ENCODE results near the gene TEKT1. TPM values are rescaled to one million over a fixed set of nuclear protein-coding genes. Genes with fewer than 3 reads are reported as not detected.

Gene TEKT1
- polyA plus RNA-seq, 2 of the 4 experiments (the other 2 are of a cell fraction) = not detected

GRCh38 chr17:6857904-6858303, 26.4 kb upstream of the TEKT1 start (continued):
- no peak for TF ChIP-seq E2F6 (IDR thresholded peaks at IDR 0.05; ENCODE audit: borderline replicate concordance, low read depth)
- TF ChIP-seq CBX8 (IDR thresholded peaks at IDR 0.05) = no peak
- TF ChIP-seq, protein P1, sequence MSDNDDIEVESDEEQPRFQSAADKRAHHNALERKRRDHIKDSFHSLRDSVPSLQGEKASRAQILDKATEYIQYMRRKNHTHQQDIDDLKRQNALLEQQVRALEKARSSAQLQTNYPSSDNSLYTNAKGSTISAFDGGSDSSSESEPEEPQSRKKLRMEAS (IDR thresholded peaks at IDR 0.05) = no peak
- no peak for TF ChIP-seq EHF (CRISPR knock-in tag; IDR thresholded peaks at IDR 0.05)
- no peak for TF ChIP-seq KDM5A (IDR thresholded peaks at IDR 0.05)
- TF ChIP-seq BHLHE40 (IDR thresholded peaks at IDR 0.05; ENCODE audit: low read depth, low read length) = no peak
- TF ChIP-seq CHD4 (IDR thresholded peaks at IDR 0.05; ENCODE audit: borderline replicate concordance) = no peak
- no peak for TF ChIP-seq CEBPB (IDR thresholded peaks at IDR 0.05)
- TF ChIP-seq RFX5 (IDR thresholded peaks at IDR 0.05) = no peak
- TF ChIP-seq ZC3H11A (IDR thresholded peaks at IDR 0.05) = no peak

DNA sequence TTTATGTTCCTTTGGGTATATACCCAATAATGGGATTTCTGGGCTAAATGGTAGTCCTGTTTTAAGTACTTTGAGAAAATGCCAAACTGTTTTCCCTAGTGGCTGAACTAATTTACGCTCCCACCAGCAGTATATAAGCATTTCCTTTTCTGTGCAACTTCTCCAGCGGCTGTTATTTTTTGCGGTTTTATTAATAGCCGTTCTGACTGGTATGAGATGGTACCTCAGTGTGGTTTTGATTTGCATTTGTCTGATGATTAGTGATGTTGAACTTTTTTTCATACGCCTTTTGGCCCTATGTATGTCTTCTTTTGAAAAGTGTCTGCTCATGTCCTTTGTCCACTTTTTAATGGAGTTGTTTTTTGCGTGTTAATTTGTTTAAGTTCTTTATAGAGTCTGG, 25.8 kb upstream of the TEKT1 start:
- TF ChIP-seq CBX2 (IDR thresholded peaks at IDR 0.05; ENCODE audit: borderline replicate concordance, low read depth) (no peak), EHF (CRISPR knock-in tag; IDR thresholded peaks at IDR 0.05) (no peak), ZSCAN20 (CRISPR knock-in tag; IDR thresholded peaks at IDR 0.05) (no peak), ZNF302 (CRISPR knock-in tag; IDR thresholded peaks at IDR 0.05) (no peak), NFE2L2 (conservative IDR thresholded peaks at IDR 0.05; ENCODE audit: low read length) (no peak), RFX5 (IDR thresholded peaks at IDR 0.05) (no peak), EP300 (IDR thresholded peaks at IDR 0.05) (no peak), ZFP36 (IDR thresholded peaks at IDR 0.05; ENCODE audit: borderline replicate concordance, partially characterized antibody) (no peak), HEYL (CRISPR knock-in tag; IDR thresholded peaks at IDR 0.05) (no peak), KDM5A (IDR thresholded peaks at IDR 0.05) (no peak)
- TF ChIP-seq, protein P1 (IDR thresholded peaks at IDR 0.05) = no peak
- TF ChIP-seq, protein P2, sequence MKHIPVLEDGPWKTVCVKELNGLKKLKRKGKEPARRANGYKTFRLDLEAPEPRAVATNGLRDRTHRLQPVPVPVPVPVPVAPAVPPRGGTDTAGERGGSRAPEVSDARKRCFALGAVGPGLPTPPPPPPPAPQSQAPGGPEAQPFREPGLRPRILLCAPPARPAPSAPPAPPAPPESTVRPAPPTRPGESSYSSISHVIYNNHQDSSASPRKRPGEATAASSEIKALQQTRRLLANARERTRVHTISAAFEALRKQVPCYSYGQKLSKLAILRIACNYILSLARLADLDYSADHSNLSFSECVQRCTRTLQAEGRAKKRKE (CRISPR knock-in tag; IDR thresholded peaks at IDR 0.05; ENCODE audit: low read depth) = no peak
- ATAC-seq = no peak
- FAIRE-seq = no peak
- ChIA-PET CTCF (no interaction called here), POLR2A (no interaction called here)
- no peak overlapping the region for H3K4me3 ChIP-seq
- no peak for DNase-seq (ENCODE audit: low read depth in 1 of 2, low spot score in 1 of 2)
- WGBS (ENCODE audit: missing lambda C conversion rate) = 90% methylated on average over 6 of the region's 6 CpGs
- no peak overlapping the region for H3K4me2 ChIP-seq
- peaks cover 4% of the 10 kb centered on the region; the same call in 2 of the 3 replicates for H3K4me1 ChIP-seq
- no peak overlapping the region for H3K27ac ChIP-seq
- peaks cover 3% of the 10 kb centered on the region; the same call in 1 of the 3 replicates for H3K9me3 ChIP-seq

DNA sequence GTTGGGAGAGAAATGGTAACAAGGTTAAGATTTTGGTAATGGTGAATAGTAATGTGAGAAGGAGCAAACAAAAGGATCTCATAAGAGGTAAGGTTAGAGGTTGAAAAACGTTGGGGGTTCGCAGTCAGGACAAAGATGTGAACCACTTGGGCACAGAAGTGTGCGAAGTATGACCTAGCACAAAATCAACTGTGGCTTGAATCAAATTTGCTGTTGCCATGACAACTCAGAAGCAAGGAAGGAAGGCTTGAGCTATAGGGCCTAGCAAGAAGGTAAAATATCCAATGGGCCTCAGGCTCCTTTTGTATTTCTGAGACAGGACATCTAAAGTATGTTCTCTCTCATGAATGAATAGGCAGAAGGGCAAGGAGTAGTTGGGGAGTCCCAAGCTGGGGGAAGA, 24.5 kb upstream of the TEKT1 start:
- H3K4me2 ChIP-seq = no peak overlapping the region
- ChIA-PET POLR2A (no interaction called here), CTCF (interaction anchor here (0.7 to 1.9 kb wide), 9 partner anchors 9 to 166 kb away, joined by 3 to 20 read pairs (median 5); no protein-coding TSS in a partner anchor)
- DNase-seq (ENCODE audit: low read depth in 1 of 2, low spot score in 1 of 2) = no peak
- peaks cover 3% of the 10 kb centered on the region; the same call in 1 of the 3 replicates for H3K9me3 ChIP-seq
- 72% methylated on average over 3 of the region's 3 CpGs for WGBS (ENCODE audit: missing lambda C conversion rate)
- no peaks in the 10 kb centered on the region; the same call in 1 of the 3 replicates for H3K4me1 ChIP-seq
- no peak overlapping the region for H3K4me3 ChIP-seq
- FAIRE-seq = no peak
- TF ChIP-seq FOSB (CRISPR knock-in tag; IDR thresholded peaks at IDR 0.05) (no peak), USF2 (IDR thresholded peaks at IDR 0.05) (no peak), CTCF (IDR thresholded peaks at IDR 0.05) (no peak), BCL3 (IDR thresholded peaks at IDR 0.05) (no peak), EP300 (IDR thresholded peaks at IDR 0.05) (no peak), TFCP2L1 (CRISPR knock-in tag; IDR thresholded peaks at IDR 0.05) (no peak), HEYL (CRISPR knock-in tag; IDR thresholded peaks at IDR 0.05) (no peak), HDAC2 (IDR thresholded peaks at IDR 0.05) (no peak), ZSCAN20 (CRISPR knock-in tag; IDR thresholded peaks at IDR 0.05) (no peak), KDM1A (IDR thresholded peaks at IDR 0.05; ENCODE audit: low read depth) (no peak), PHF8 (IDR thresholded peaks at IDR 0.05; ENCODE audit: borderline replicate concordance, low read depth) (no peak), POLR2A (IDR thresholded peaks at IDR 0.05; ENCODE audit: low read length) (no peak)
- TF ChIP-seq, protein P1 (IDR thresholded peaks at IDR 0.05) = no peak
- no peak overlapping the region for H3K27ac ChIP-seq
- no peak for ATAC-seq

Measured in A549 (cell line).